HepG2 (cell line): ENCODE measurements around the gene IQCN. TPM values are rescaled to one million over a fixed set of nuclear protein-coding genes. Genes with fewer than 3 reads are reported as not detected.

ENCODE experiments used
- ARID3A ChIP-seq: IDR thresholded peaks from 2 replicates; pipeline ENCODE4 v1.6.1; 2012; ENCODE audit warnings: low read depth, low read length, improper control_type of control experiment
- CBX2 ChIP-seq, 2 experiments: fragments of 200-600 bp in 1 of 2; sonication (generic); formaldehyde crosslinking in 1 of 2; IDR thresholded peaks; 2 replicates each; pipeline versions ENCODE4 v1.7.0 to v1.8.1; 2018 to 2022; ENCODE audit warnings: low read depth in 2 of 2, low read length in 1 of 2, mild to moderate bottlenecking in 1 of 2, missing genetic modification reagents in 1 of 2
- CCDC6 ChIP-seq: sonication (generic); formaldehyde crosslinking; IDR thresholded peaks from 2 replicates; pipeline ENCODE4 v1.8.1; 2022; ENCODE audit warnings: mild to moderate bottlenecking, missing genetic modification reagents, moderate library complexity
- DDIT3 ChIP-seq: sonication (generic); formaldehyde crosslinking; IDR thresholded peaks from 2 replicates; pipeline ENCODE4 v1.4.0; 2020; ENCODE audit warnings: mild to moderate bottlenecking, missing genetic modification reagents
- DPF2 ChIP-seq: sonication (generic); formaldehyde crosslinking; IDR thresholded peaks from 2 replicates; pipeline ENCODE4 v1.4.0; 2020; ENCODE audit warnings: mild to moderate bottlenecking, low read depth, missing genetic modification reagents, borderline replicate concordance
- FOXA1 ChIP-seq, 2 experiments: fragments of 450-650 bp in 1 of 2; sonication (generic) in 1 of 2; formaldehyde crosslinking in 1 of 2; IDR thresholded peaks; 2 replicates each; pipeline versions ENCODE4 v1.4.0 to v1.6.1; 2016 to 2020; ENCODE audit warnings: missing genetic modification reagents in 1 of 2
- FOXO1 ChIP-seq: sonication (generic); formaldehyde crosslinking; IDR thresholded peaks from 2 replicates; pipeline ENCODE4 v1.4.0; 2020; ENCODE audit warnings: missing genetic modification reagents
- KAT8 ChIP-seq: IDR thresholded peaks from 2 replicates; pipeline ENCODE4 v1.6.1; 2016; ENCODE audit warnings: missing genetic modification reagents, missing compliant biosample characterization
- KLF11 ChIP-seq: IDR thresholded peaks from 2 replicates; pipeline ENCODE4 v1.6.1; 2016; ENCODE audit warnings: missing compliant biosample characterization
- KLF12 ChIP-seq: sonication (generic); formaldehyde crosslinking; IDR thresholded peaks from 2 replicates; pipeline ENCODE4 v1.4.0; 2020; ENCODE audit warnings: missing genetic modification reagents, borderline replicate concordance
- MAFK ChIP-seq, 2 experiments: IDR thresholded peaks in 1 of 2; conservative IDR thresholded peaks in 1 of 2; 2 replicates each; pipeline ENCODE4 v1.6.1; 2011; ENCODE audit warnings: improper control_type of control experiment in 2 of 2, low read length in 2 of 2
- MLX ChIP-seq: IDR thresholded peaks from 2 replicates; pipeline ENCODE4 v1.6.1; 2016
- NPAS2 ChIP-seq: sonication (generic); formaldehyde crosslinking; IDR thresholded peaks from 2 replicates; pipeline ENCODE4 v1.8.0; 2022; ENCODE audit warnings: mild to moderate bottlenecking, missing genetic modification reagents, borderline replicate concordance
- PATZ1 ChIP-seq: sonication (generic); formaldehyde crosslinking; IDR thresholded peaks from 2 replicates; pipeline ENCODE4 v1.4.0; 2020; ENCODE audit warnings: missing genetic modification reagents
- SMAD3 ChIP-seq: sonication (generic); formaldehyde crosslinking; IDR thresholded peaks from 2 replicates; pipeline ENCODE4 v1.4.0; 2020; ENCODE audit warnings: missing genetic modification reagents
- SMYD3 ChIP-seq: sonication (generic); formaldehyde crosslinking; IDR thresholded peaks from 2 replicates; pipeline ENCODE4 v1.8.1; 2023; ENCODE audit warnings: mild to moderate bottlenecking, missing genetic modification reagents
- SNRNP70 ChIP-seq: fragments of 200-400 bp; formaldehyde crosslinking; IDR thresholded peaks from 2 replicates; pipeline ENCODE4 v1.6.1; 2017; ENCODE audit warnings: mild to moderate bottlenecking, low read depth, low read length, moderate library complexity
- SP5 ChIP-seq: IDR thresholded peaks from 2 replicates; pipeline ENCODE4 v1.6.1; 2016; ENCODE audit warnings: low read depth, borderline replicate concordance
- XRCC5 ChIP-seq: fragments of 200-400 bp; formaldehyde crosslinking; optimal IDR thresholded peaks from 2 replicates; pipeline ENCODE3; 2017; ENCODE audit warnings: mild to moderate bottlenecking, low read length
- ZBTB21 ChIP-seq: sonication (generic); formaldehyde crosslinking; IDR thresholded peaks from 2 replicates; pipeline ENCODE4 v1.4.0; 2020; ENCODE audit warnings: missing genetic modification reagents
- ZBTB8A ChIP-seq: sonication (generic); formaldehyde crosslinking; IDR thresholded peaks from 2 replicates; pipeline ENCODE4 v1.4.0; 2020; ENCODE audit warnings: mild to moderate bottlenecking, low read depth, missing genetic modification reagents, borderline replicate concordance
- ZFP91 ChIP-seq: sonication (generic); formaldehyde crosslinking; IDR thresholded peaks from 2 replicates; pipeline ENCODE4 v1.9.0; 2022; ENCODE audit warnings: missing genetic modification reagents, mild to moderate bottlenecking, borderline replicate concordance
- ZNF558 ChIP-seq: sonication (generic); formaldehyde crosslinking; IDR thresholded peaks from 2 replicates; pipeline ENCODE4 v1.9.0; 2022; ENCODE audit warnings: mild to moderate bottlenecking, missing genetic modification reagents, borderline replicate concordance
- ZNF746 ChIP-seq: sonication (generic); formaldehyde crosslinking; IDR thresholded peaks from 2 replicates; pipeline ENCODE4 v1.8.0; 2022; ENCODE audit warnings: mild to moderate bottlenecking, missing genetic modification reagents
- polyA plus RNA-seq, 8 experiments: library from polyadenylated mRNA; depleted of rRNA in 3 of 8; stranded (reverse) in 7 of 8; unstranded in 1 of 8; fragments of >200 nt; fragmentation: Illumina TruSeq in 4 of 8; extraction: Trizol in 4 of 8; gene quantifications; 2 replicates each; pipeline versions ENCODE4 v1.2.1 to v1.2.3, GENCODE V29; 2011 to 2016; ENCODE audit warnings: low read depth in 4 of 8, missing spikeins in 1 of 8, mixed read lengths in 1 of 8; ENCODE audit not compliant: insufficient read depth in 1 of 8
- total RNA-seq, 5 experiments: library from RNA; depleted of rRNA; stranded (reverse); fragments of >200 nt; fragmentation: Illumina TruSeq; extraction: Trizol; gene quantifications; 2 replicates each; pipeline ENCODE4 v1.2.3, GENCODE V29; 2016; ENCODE audit warnings: low read depth in 1 of 5

IQCN gene
- total and polyA plus RNA-seq, 2 of the 13 experiments (the other 11 are each of a cell fraction or from before 2014, with no cell fraction given): 0.04 to 0.18 TPM

GRCh38 chr19:18319591-18320135, 45.4 kb upstream of the IQCN start (continued):
- TF ChIP-seq SP5 (CRISPR knock-in tag) (peak; percentile 87), MAFK (conservative IDR thresholded peaks at IDR 0.05 in 1 of 2, IDR thresholded peaks at IDR 0.05 in 1 of 2; ENCODE audit: low read length in 2 of 2) (no peak), SNRNP70 (no peak), FOXO1 (CRISPR knock-in tag) (peak; percentile 96), ZBTB21 (CRISPR knock-in tag) (peak; percentile 85), KLF11 (CRISPR knock-in tag) (no peak), XRCC5 (no peak), KLF12 (CRISPR knock-in tag) (peak; percentile 52; the same call in 1 of the 2 replicates), SMYD3 (no peak), PATZ1 (CRISPR knock-in tag) (peak; percentile 87), FOXA1 (IDR thresholded peaks at IDR 0.05) (peak; percentile 71), FOXA1 (CRISPR knock-in tag; IDR thresholded peaks at IDR 0.05) (peak; percentile 93), SMAD3 (CRISPR knock-in tag) (peak; percentile 64), ZNF558 (CRISPR knock-in tag) (no peak), CCDC6 (peak; percentile 84; the same call in 1 of the 2 replicates), ZNF746 (CRISPR knock-in tag) (peak; percentile 87), MLX (CRISPR knock-in tag) (peak; percentile 89), DDIT3 (CRISPR knock-in tag) (no peak), DPF2 (CRISPR knock-in tag) (peak; percentile 92; the same call in 1 of the 2 replicates), ARID3A (peak; percentile 37; the same call in 1 of the 2 replicates), CBX2 (IDR thresholded peaks at IDR 0.05; ENCODE audit: low read depth, low read length) (no peak), CBX2 (CRISPR knock-in tag; IDR thresholded peaks at IDR 0.05; ENCODE audit: low read depth) (no peak), KAT8 (CRISPR knock-in tag) (peak; percentile 67; the same call in 1 of the 2 replicates), NPAS2 (CRISPR knock-in tag) (peak; percentile 84; the same call in 1 of the 2 replicates), ZBTB8A (no peak), ZFP91 (CRISPR knock-in tag) (0 out of 2 replicates have a peak, but pooled peaks have one; percentile 57)
